NCI-H2196 (cell line): ENCODE measurements around the gene CRY2.

ENCODE experiments used
- DNase-seq: peaks from one replicate; lab custom pipeline; 2025; ENCODE audit not compliant: unreplicated experiment; lab: John Stamatoyannopoulos, UW

Gene CRY2

GRCh38 chr11:45847911-45848316, 639 bp downstream of the CRY2 start:
- peak; percentile 30 for DNase-seq

GRCh38 chr11:45848654-45849081, 1.4 kb downstream of the CRY2 start:
- no peak for DNase-seq

GRCh38 chr11:45850446-45850845, 3.2 kb downstream of the CRY2 start:
- DNase-seq = no peak

- DNase-seq = no peak
Measured at GRCh38 chr11:45851228-45851627, 4.0 kb downstream of the CRY2 start.

- DNase-seq = no peak
Measured at GRCh38 chr11:45852018-45852711, 4.9 kb downstream of the CRY2 start.

GRCh38 chr11:45852712-45853101, 5.4 kb downstream of the CRY2 start:
- DNase-seq = no peak

- no peak for DNase-seq
Measured at GRCh38 chr11:45853332-45854219, 6.3 kb downstream of the CRY2 start.

- no peak for DNase-seq
Measured at GRCh38 chr11:45855308-45855707, 8.0 kb downstream of the CRY2 start.

GRCh38 chr11:45856044-45856468, 8.8 kb downstream of the CRY2 start:
- DNase-seq = no peak

GRCh38 chr11:45857961-45858474, 10.7 kb downstream of the CRY2 start:
- peak; percentile 78 for DNase-seq

GRCh38 chr11:45858751-45859398, 11.6 kb downstream of the CRY2 start:
- no peak for DNase-seq

- DNase-seq = peak; percentile 91
Measured at GRCh38 chr11:45859661-45860140, 12.4 kb downstream of the CRY2 start.

GRCh38 chr11:45860348-45860747, 13.1 kb downstream of the CRY2 start:
- no peak for DNase-seq

- no peak for DNase-seq
Measured at GRCh38 chr11:45860764-45861510, 13.7 kb downstream of the CRY2 start.

- DNase-seq = no peak
Measured at GRCh38 chr11:45864041-45864440, 16.8 kb downstream of the CRY2 start.

- no peak for DNase-seq
Measured at GRCh38 chr11:45869551-45869950, 22.3 kb downstream of the CRY2 start.

- no peak for DNase-seq
Measured at GRCh38 chr11:45870706-45871105, 23.4 kb downstream of the CRY2 start.

- no peak for DNase-seq
Measured at GRCh38 chr11:45871638-45872037, 24.4 kb downstream of the CRY2 start.

GRCh38 chr11:45872651-45873356, 25.5 kb downstream of the CRY2 start:
- DNase-seq = peak; percentile 76

- no peak for DNase-seq
Measured at GRCh38 chr11:45876401-45876800, 29.1 kb downstream of the CRY2 start.
